Activated T-cell treated with anti-CD3 and anti-CD28 coated beads, Interleukin-2, amount 50 U/mL, for 4 hours (primary cell): ENCODE measurements around the gene SLC25A21. TPM values are rescaled to one million over a fixed set of nuclear protein-coding genes. Genes with fewer than 3 reads are reported as not detected.
"Not testable (repeated sequence)": the region's sequence is repeated elsewhere in the genome, so short reads cannot be mapped to it uniquely, and the experiment has no call there.

ENCODE experiments used
- ATAC-seq, 2 donors: fragments of 200-7000 bp; cut with Tn5 transposase; one replicate each; pipeline ENCODE4 v1.10.0; 2021
- DNase-seq: peaks from one replicate; pipeline ENCODE4 v3.0.0-alpha.2; 2020
- H3K27me3 Mint-ChIP-seq: one replicate; pipeline ENCODE4 v1.8.0; 2021; ENCODE audit warnings: low read depth, mixed read lengths
- H3K36me3 Mint-ChIP-seq: one replicate; pipeline ENCODE4 v1.8.0; 2022; ENCODE audit warnings: mixed read lengths; ENCODE audit not compliant: insufficient read depth
- H3K4me1 Mint-ChIP-seq: one replicate; pipeline ENCODE4 v1.8.0; 2021; ENCODE audit warnings: low read depth, mixed read lengths
- H3K4me3 Mint-ChIP-seq: one replicate; pipeline ENCODE4 v1.8.0; 2021; ENCODE audit warnings: mild to moderate bottlenecking, moderate library complexity, mixed read lengths
- H3K9me3 Mint-ChIP-seq: one replicate; pipeline ENCODE4 v1.8.0; 2021; ENCODE audit warnings: mixed read lengths
- total RNA-seq, 3 donors: library from RNA; stranded (reverse); gene quantifications; one replicate each; pipeline ENCODE4 v1.2.1, GENCODE V29; 2021

The SLC25A21 gene
- total RNA-seq, 3 donors from 2014 or later = not detected

GRCh38 chr14:36822685-36823084 is 349.7 kb downstream of the SLC25A21 start:
- Mint-ChIP-seq H3K4me1 (no peaks in the 10 kb centered on the region), H3K27me3 (no peaks in the 10 kb centered on the region), H3K4me3 (no peak overlapping the region), H3K9me3 (peaks cover 3% of the 10 kb centered on the region), H3K36me3 (no peaks in the 10 kb centered on the region)
- ATAC-seq (no peak), DNase-seq (no peak)

DNA sequence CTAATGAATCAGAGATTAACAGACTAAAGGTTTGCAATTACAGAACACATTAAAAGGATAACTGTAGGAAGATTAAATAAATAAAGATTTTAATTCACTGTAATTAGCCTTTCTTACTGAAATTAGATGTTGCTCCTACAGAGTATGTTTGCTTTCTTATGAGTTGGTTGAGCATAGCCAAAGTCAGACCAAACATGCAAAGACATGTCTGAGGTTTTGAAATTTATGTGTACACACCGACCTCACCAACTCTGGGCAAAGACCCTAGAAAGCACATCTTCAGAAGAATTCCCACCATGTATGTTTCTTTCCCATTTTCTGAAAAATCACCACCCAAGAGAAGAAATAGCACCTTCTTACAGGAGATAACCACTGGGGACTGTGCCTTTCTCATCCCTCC is 351.5 kb downstream of the SLC25A21 start:
- Mint-ChIP-seq H3K27me3 (no peaks in the 10 kb centered on the region), H3K4me1 (no peaks in the 10 kb centered on the region), H3K9me3 (no peaks in the 10 kb centered on the region), H3K4me3 (no peak overlapping the region), H3K36me3 (no peaks in the 10 kb centered on the region)
- ATAC-seq (no peak), DNase-seq (no peak)

GRCh38 chr14:36820111-36820709 is 352.2 kb downstream of the SLC25A21 start:
- no peak for ATAC-seq
- DNase-seq = no peak
- Mint-ChIP-seq H3K36me3 (no peaks in the 10 kb centered on the region), H3K27me3 (no peaks in the 10 kb centered on the region), H3K9me3 (no peaks in the 10 kb centered on the region), H3K4me3 (no peak overlapping the region), H3K4me1 (no peaks in the 10 kb centered on the region)

DNA sequence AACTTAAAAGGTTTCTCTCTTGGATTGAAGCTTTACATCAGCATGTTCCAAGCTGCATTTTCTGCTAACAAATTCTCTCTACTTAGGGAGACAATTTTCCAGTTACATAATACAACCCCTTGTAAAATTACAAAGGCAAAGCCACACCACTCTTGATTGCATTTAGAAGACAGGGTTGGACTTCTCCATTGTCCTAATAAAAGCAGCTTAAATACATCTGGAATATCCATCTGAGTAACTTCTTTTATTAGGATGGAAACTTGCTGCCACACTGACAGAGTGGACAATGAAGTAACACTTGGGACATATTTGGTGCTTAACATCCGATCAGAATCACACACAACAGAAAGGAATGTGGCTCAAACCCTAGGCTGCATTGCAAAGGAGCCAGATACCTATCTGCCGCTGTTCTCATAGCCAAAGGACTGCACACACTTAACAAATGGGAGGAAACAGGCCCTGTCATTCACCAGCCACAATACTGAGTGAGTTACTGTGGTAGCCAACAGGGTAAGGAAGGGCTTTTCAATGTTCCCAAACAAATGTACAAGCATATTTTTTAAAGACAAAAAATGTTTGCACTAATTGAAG is 353.5 kb downstream of the SLC25A21 start:
- Mint-ChIP-seq H3K4me3 (no peak overlapping the region), H3K36me3 (no peaks in the 10 kb centered on the region), H3K9me3 (no peaks in the 10 kb centered on the region), H3K27me3 (no peaks in the 10 kb centered on the region), H3K4me1 (no peaks in the 10 kb centered on the region)
- no peak for DNase-seq
- no peak for ATAC-seq

DNA sequence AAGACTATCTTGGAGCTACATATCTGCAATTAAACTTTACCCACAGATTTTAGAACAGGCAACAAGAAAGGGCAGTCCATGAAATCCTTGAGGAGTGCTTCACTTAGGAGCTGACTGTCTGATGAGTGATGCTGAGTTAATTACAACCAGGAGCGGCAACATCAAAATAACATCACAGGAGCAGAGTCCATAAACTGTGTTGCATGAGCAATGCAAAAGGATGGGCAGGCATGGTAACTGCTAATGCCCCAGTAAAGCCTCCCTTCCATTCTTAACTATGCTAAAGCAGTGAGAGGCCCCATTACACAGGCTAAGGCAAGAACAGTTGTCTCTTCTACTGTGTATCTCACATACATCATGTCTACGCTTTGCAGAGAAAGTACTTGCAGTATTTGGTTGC is 354.2 kb downstream of the SLC25A21 start:
- no peaks in the 10 kb centered on the region for H3K27me3 Mint-ChIP-seq
- H3K36me3 Mint-ChIP-seq = no peaks in the 10 kb centered on the region
- DNase-seq = no peak
- H3K9me3 Mint-ChIP-seq = no peaks in the 10 kb centered on the region
- H3K4me1 Mint-ChIP-seq = no peaks in the 10 kb centered on the region
- ATAC-seq = no peak
- no peak overlapping the region for H3K4me3 Mint-ChIP-seq

DNA sequence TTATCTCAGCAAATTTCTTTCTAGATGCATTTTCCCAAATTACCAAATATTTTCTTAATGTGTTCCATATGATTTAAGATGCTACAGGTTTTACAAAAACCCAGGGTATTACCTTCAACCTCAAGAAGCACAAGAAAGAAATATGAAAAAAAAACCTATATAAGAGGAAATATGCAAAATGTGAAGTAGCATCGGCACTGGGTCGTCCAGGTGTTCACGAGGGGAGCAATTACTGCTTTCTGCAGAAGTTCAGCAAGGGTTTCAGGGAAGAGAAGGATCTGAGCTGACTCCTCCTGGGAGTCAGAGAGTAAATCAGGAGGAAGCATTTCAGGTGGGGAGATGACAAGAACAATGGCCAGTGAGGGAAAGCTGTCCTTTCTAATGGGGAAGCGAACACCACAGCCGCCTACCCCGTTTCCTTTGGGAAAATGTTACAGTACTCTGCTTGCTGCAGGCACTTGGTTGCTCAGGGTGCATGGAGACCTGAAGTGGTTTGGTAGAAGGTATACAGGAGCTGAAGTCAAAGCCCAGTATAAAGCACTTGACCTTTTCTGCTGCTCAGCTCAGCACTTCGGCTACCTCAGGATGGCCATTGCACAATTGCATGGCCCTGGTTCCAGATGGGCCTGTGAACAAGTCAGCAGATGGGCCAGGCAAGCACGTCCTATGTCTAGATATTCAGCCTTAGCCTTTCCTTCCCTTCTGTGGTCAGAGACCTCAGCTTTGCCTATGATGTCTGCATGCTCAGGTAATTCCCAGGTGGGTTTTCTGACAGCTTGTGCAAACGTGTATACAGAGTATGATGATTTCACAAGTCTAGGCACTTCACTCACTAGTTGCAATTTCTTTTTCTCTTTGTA is 355.1 kb downstream of the SLC25A21 start:
- Mint-ChIP-seq H3K4me3 (no peak overlapping the region), H3K4me1 (no peaks in the 10 kb centered on the region), H3K36me3 (no peaks in the 10 kb centered on the region), H3K27me3 (no peaks in the 10 kb centered on the region), H3K9me3 (no peaks in the 10 kb centered on the region)
- no peak for DNase-seq
- no peak for ATAC-seq

- Mint-ChIP-seq H3K9me3 (no peaks in the 10 kb centered on the region), H3K36me3 (no peaks in the 10 kb centered on the region), H3K27me3 (no peaks in the 10 kb centered on the region)
Observed at GRCh38 chr14:36816481-36816880, 355.9 kb downstream of the SLC25A21 start.

DNA sequence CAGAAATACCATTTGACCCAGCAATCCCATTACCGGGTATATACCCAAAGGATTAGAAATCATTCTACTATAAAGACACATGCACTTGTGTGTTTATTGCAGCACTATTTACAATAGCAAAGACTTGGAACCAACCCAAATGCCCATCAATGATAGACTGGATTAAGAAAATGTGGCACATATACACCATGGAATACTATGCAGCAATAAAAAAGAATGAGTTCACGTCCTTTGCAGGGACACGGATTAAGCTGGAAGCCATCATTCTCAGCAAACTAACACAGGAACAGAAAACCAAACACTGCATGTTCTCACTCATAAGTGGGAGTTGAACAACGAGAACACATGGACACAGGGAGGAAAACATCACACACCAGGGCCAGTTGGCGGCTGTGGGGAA is 357.6 kb downstream of the SLC25A21 start:
- H3K36me3 Mint-ChIP-seq, ATAC-seq, H3K27me3 Mint-ChIP-seq: not testable (repeated sequence)

More at GRCh38 chr14:36816481-36816880, 355.9 kb downstream of the SLC25A21 start:
- ATAC-seq (no peak), DNase-seq (no peak)
- Mint-ChIP-seq H3K4me1 (no peaks in the 10 kb centered on the region), H3K4me3 (no peak overlapping the region)

DNA sequence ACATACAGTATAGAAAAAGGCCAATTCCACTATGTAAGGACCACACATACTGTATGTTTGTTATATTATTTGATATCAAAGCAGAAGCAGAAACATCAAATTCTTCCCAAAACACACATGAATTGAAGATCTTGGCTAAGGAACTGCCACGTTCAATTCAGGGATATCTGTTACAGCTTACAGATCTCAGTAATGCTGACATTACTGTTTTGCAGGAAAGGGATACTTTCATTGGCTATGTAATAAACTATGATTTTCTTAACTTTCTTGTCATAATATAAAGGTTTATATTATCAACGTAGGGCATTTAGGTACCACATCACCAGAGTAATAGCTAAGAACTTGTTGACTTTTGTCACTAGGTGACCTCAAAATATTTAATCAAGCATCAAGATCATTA is 362.2 kb downstream of the SLC25A21 start:
- ATAC-seq = no peak
- no peaks in the 10 kb centered on the region for H3K27me3 Mint-ChIP-seq
- DNase-seq = no peak
- H3K4me1 Mint-ChIP-seq = no peaks in the 10 kb centered on the region
- no peaks in the 10 kb centered on the region for H3K9me3 Mint-ChIP-seq
- no peak overlapping the region for H3K4me3 Mint-ChIP-seq
- H3K36me3 Mint-ChIP-seq = no peaks in the 10 kb centered on the region

More for the DNA sequence above, 357.6 kb downstream of the SLC25A21 start:
- not testable (repeated sequence) for H3K4me3 Mint-ChIP-seq, H3K4me1 Mint-ChIP-seq, H3K9me3 Mint-ChIP-seq, DNase-seq

DNA sequence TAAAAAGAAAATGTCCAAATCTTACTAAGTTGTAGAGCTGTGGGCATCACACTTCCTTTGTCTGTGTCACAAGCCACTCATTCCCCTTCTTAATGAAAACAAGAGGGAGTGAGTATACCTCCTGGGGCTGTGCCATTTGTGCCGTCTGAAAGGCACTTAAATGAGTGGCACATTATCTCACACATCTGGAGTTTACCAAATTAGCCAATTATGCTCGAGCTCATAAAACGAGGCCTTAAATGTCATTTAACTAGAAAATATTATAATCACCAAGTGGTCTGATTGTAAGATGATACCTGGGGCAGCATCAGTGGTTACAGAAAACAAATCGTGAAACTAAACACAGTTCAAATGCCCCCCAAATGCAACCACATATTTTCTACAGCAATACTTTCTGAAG is 364.7 kb downstream of the SLC25A21 start:
- Mint-ChIP-seq H3K4me3 (no peak overlapping the region), H3K9me3 (no peaks in the 10 kb centered on the region), H3K36me3 (no peaks in the 10 kb centered on the region), H3K27me3 (peaks cover 1% of the 10 kb centered on the region), H3K4me1 (no peaks in the 10 kb centered on the region)
- DNase-seq = no peak
- ATAC-seq = no peak

GRCh38 chr14:36805131-36805559 is 367.3 kb downstream of the SLC25A21 start:
- no peaks in the 10 kb centered on the region for H3K9me3 Mint-ChIP-seq
- no peak overlapping the region for H3K4me3 Mint-ChIP-seq
- no peaks in the 10 kb centered on the region for H3K36me3 Mint-ChIP-seq
- peaks cover 1% of the 10 kb centered on the region for H3K27me3 Mint-ChIP-seq
- no peak for ATAC-seq
- DNase-seq = no peak
- H3K4me1 Mint-ChIP-seq = no peaks in the 10 kb centered on the region

DNA sequence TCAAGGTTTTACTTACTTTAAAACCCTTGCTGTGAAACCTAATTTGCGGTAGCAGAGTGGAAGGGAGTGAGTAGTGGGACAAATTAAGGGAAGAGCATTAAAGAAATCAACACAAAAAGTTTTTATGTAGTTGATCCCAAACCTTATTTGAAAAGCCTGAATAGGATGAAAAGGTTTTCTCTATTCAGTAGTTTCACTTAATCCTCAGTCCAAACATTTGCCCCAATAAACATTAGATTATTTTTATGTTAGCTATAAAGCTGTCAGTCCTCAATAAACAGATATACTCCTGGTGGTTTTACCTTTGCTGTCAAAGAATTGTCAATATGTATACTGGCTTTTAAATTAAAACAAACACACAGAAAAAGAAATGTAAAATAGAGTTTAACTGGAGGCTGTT is 374.8 kb downstream of the SLC25A21 start:
- H3K4me3 Mint-ChIP-seq = no peak overlapping the region
- H3K9me3 Mint-ChIP-seq = no peaks in the 10 kb centered on the region
- no peaks in the 10 kb centered on the region for H3K27me3 Mint-ChIP-seq
- DNase-seq = no peak
- no peaks in the 10 kb centered on the region for H3K36me3 Mint-ChIP-seq
- no peaks in the 10 kb centered on the region for H3K4me1 Mint-ChIP-seq
- no peak for ATAC-seq

DNA sequence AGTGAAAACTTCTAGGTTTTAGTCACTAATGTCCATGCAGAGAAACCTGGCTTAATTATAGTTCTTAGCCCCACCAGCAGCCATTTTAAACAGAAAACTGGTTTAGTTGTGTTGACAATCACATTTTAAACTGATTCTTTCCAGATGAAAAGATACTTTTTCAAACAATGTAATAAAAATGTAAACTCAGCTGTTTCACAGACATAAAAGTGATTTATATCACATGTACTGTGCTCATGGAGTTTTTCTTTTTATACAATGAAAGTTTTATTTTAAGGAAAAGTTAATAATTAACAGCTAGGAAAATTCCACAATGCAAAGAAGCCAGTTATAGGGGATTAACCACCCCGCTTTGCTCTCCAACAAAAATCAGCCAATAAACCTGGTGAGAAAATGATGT is 381.0 kb downstream of the SLC25A21 start:
- H3K4me3 Mint-ChIP-seq = no peak overlapping the region
- H3K9me3 Mint-ChIP-seq = no peaks in the 10 kb centered on the region
- DNase-seq (no peak), ATAC-seq (no peak)
- no peaks in the 10 kb centered on the region for H3K4me1 Mint-ChIP-seq
- no peaks in the 10 kb centered on the region for H3K36me3 Mint-ChIP-seq
- no peaks in the 10 kb centered on the region for H3K27me3 Mint-ChIP-seq

DNA sequence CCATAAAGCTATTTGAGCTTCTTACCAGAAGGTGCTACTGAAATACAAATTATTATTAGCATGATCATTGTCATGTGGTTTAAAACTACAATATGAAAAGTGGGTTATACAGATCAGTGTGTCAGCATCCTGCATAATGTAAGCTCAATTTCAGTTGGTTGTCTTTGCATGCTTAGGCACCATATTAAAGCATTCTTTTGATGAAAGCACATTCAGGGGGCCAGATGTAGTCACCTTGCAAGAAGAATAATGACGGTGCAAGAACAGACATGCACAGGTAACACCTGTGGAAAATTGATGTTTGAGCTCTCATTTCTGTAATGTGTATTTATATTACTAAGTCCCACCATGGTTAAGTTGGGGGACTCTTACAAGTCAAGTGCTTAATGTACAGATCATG is 386.9 kb downstream of the SLC25A21 start:
- ATAC-seq (no peak), DNase-seq (no peak)
- Mint-ChIP-seq H3K4me1 (no peaks in the 10 kb centered on the region), H3K27me3 (no peaks in the 10 kb centered on the region), H3K36me3 (no peaks in the 10 kb centered on the region), H3K9me3 (peaks cover 16% of the 10 kb centered on the region), H3K4me3 (no peak overlapping the region)

- Mint-ChIP-seq H3K36me3 (no peaks in the 10 kb centered on the region), H3K4me1 (no peaks in the 10 kb centered on the region), H3K27me3 (no peaks in the 10 kb centered on the region), H3K4me3 (no peak overlapping the region), H3K9me3 (peaks cover 24% of the 10 kb centered on the region)
- ATAC-seq (no peak), DNase-seq (no peak)
Observed at GRCh38 chr14:36784541-36784940, 387.9 kb downstream of the SLC25A21 start.
